ENCODE measurements around the gene SYNE1.

The SYNE1 gene

GRCh38 chr6:152298848-152299735 lies 338.1 kb downstream of the SYNE1 start:
- no peaks in the 10 kb centered on the region for H3K79me2 ChIP-seq (ENCODE audit: control insufficient read depth, insufficient read depth, low read length)
- H3K27me3 ChIP-seq (ENCODE audit: insufficient read depth, low read length, poor library complexity), result no peaks in the 10 kb centered on the region
- H3K79me1 ChIP-seq (ENCODE audit: low read length), result no peaks in the 10 kb centered on the region
- H2AK5ac ChIP-seq (ENCODE audit: low read length), result no peak overlapping the region
- H3K4me3 ChIP-seq (ENCODE audit: low read length), result no peak overlapping the region
- no peak overlapping the region for H3K56ac ChIP-seq (ENCODE audit: low read length)
- H4K8ac ChIP-seq (ENCODE audit: low read depth, low read length), result no peak overlapping the region
- no peak overlapping the region for H3K9ac ChIP-seq (ENCODE audit: low read length)
- no peak overlapping the region for H3K23ac ChIP-seq (ENCODE audit: low read length)
- H2BK15ac ChIP-seq (replicated peaks; ENCODE audit: low read depth), result no peak overlapping the region
- no peak overlapping the region for H3K4ac ChIP-seq (ENCODE audit: low read depth, low read length)
- no CpG with 5 or more reads among the region's 3 CpGs for whole genome bisulfite sequencing (ENCODE audit: extremely low coverage, insufficient coverage, low lambda C conversion rate)
- no peak overlapping the region for H3K27ac ChIP-seq (ENCODE audit: low read depth, low read length)
- H4K5ac ChIP-seq (ENCODE audit: low read length), result no peak overlapping the region
- H2BK5ac ChIP-seq (ENCODE audit: low read length), result no peak overlapping the region
- no peak overlapping the region for H3K18ac ChIP-seq (ENCODE audit: low read length)
- DNase-seq, result peak; percentile 42
- no peak overlapping the region for H3K4me2 ChIP-seq (ENCODE audit: low read length)
- no peaks in the 10 kb centered on the region for H3K36me3 ChIP-seq (ENCODE audit: control insufficient read depth, insufficient read depth, low read length)
- H3K4me1 ChIP-seq (ENCODE audit: control insufficient read depth, low read depth, low read length), result peaks cover 6% of the 10 kb centered on the region
- no peak overlapping the region for H2BK120ac ChIP-seq (ENCODE audit: low read depth, low read length)

DNA sequence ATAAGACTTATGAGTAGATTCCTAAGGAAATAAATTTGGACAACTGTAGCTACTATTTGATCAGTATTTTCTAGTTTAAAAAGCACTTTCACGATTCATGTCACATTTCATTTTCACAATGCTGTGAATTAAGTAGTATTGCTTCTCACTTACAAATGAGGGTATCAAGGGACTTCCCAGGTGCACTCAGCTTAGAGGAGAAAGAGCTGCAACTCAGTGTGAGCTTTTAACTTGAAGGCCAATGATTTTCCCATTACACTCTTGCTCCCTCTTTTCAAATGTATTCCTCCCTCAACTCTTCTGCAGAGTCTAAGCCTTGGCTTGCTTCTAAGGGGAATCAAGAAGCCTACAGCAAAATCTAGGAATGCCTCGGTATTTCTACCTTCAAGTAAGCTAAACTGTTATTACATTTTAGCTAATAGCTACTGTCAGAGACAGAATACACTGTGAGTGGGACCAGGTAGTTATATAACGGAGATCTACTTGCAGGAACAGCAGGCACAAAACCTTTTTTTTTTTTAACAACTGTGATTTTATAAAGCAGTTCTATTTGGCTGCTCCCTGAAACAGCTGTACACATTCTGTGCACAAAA lies 339.0 kb downstream of the SYNE1 start:
- H3K56ac ChIP-seq (ENCODE audit: low read length), result no peak overlapping the region
- no peak overlapping the region for H4K5ac ChIP-seq (ENCODE audit: low read length)
- H3K23ac ChIP-seq (ENCODE audit: low read length), result no peak overlapping the region
- H2BK120ac ChIP-seq (ENCODE audit: low read depth, low read length), result no peak overlapping the region
- DNase-seq, result no peak
- no peak overlapping the region for H2BK15ac ChIP-seq (replicated peaks; ENCODE audit: low read depth)
- H3K27ac ChIP-seq (ENCODE audit: low read depth, low read length), result no peak overlapping the region
- no peaks in the 10 kb centered on the region for H3K36me3 ChIP-seq (ENCODE audit: control insufficient read depth, insufficient read depth, low read length)
- H3K4me1 ChIP-seq (ENCODE audit: control insufficient read depth, low read depth, low read length), result peaks cover 6% of the 10 kb centered on the region
- no peak overlapping the region for H3K4me3 ChIP-seq (ENCODE audit: low read length)
- H2BK5ac ChIP-seq (ENCODE audit: low read length), result no peak overlapping the region
- H3K27me3 ChIP-seq (ENCODE audit: insufficient read depth, low read length, poor library complexity), result no peaks in the 10 kb centered on the region
- no peak overlapping the region for H2AK5ac ChIP-seq (ENCODE audit: low read length)
- H3K4me2 ChIP-seq (ENCODE audit: low read length), result no peak overlapping the region
- no CpG with 5 or more reads among the region's 3 CpGs for WGBS (ENCODE audit: extremely low coverage, insufficient coverage, low lambda C conversion rate)
- no peak overlapping the region for H3K4ac ChIP-seq (ENCODE audit: low read depth, low read length)
- H3K79me2 ChIP-seq (ENCODE audit: control insufficient read depth, insufficient read depth, low read length), result no peaks in the 10 kb centered on the region
- H3K79me1 ChIP-seq (ENCODE audit: low read length), result no peaks in the 10 kb centered on the region
- H3K18ac ChIP-seq (ENCODE audit: low read length), result no peak overlapping the region
- no peak overlapping the region for H4K8ac ChIP-seq (ENCODE audit: low read depth, low read length)
- no peak overlapping the region for H3K9ac ChIP-seq (ENCODE audit: low read length)

DNA sequence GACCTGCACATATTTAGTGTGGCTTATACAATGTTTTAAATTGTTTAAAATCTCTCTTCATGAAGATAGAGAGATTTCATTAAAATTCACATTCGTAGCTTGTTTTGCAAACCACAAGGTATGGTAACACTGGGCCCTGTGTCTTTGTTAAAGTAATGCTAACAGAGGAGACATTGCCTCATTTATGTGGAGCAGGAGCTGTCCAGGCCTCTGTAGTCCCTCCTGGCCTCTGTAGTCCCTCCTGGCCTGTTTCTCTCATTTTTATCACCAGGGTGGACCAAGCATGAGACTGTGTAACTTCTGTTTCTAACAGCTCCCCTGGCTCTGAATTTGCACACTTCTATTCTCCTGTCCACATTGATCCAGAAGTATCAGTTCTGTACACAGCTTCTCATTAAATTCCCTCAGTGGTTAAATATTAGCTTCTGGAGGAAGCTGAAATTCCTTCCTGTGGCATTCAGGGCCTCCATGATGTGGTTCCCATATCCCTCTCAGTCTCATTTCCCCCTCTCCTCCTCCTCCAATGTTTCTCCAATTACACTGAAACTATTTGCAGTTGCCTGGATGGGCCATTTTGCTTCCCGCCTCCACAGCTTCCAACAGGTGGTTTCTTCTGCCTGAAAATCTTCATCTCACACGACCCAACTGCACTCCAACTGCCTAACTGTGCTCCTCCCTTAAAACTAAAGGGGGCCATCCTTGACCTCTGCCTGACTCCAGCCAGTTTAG lies 340.4 kb downstream of the SYNE1 start:
- Histone ChIP-seq H2AK5ac (ENCODE audit: low read length) (no peak overlapping the region), H3K4me1 (ENCODE audit: control insufficient read depth, low read depth, low read length) (peaks cover 6% of the 10 kb centered on the region), H2BK5ac (ENCODE audit: low read length) (no peak overlapping the region), H3K4me3 (ENCODE audit: low read length) (no peak overlapping the region), H4K8ac (ENCODE audit: low read depth, low read length) (no peak overlapping the region), H3K4ac (ENCODE audit: low read depth, low read length) (no peak overlapping the region), H3K36me3 (ENCODE audit: control insufficient read depth, insufficient read depth, low read length) (no peaks in the 10 kb centered on the region), H4K5ac (ENCODE audit: low read length) (no peak overlapping the region), H3K27me3 (ENCODE audit: insufficient read depth, low read length, poor library complexity) (no peaks in the 10 kb centered on the region), H3K9ac (ENCODE audit: low read length) (no peak overlapping the region), H3K79me2 (ENCODE audit: control insufficient read depth, insufficient read depth, low read length) (no peaks in the 10 kb centered on the region), H3K23ac (ENCODE audit: low read length) (no peak overlapping the region), H3K27ac (ENCODE audit: low read depth, low read length) (no peak overlapping the region), H3K56ac (ENCODE audit: low read length) (no peak overlapping the region), H3K79me1 (ENCODE audit: low read length) (no peaks in the 10 kb centered on the region), H2BK15ac (replicated peaks; ENCODE audit: low read depth) (no peak overlapping the region), H2BK120ac (ENCODE audit: low read depth, low read length) (no peak overlapping the region), H3K18ac (ENCODE audit: low read length) (no peak overlapping the region), H3K4me2 (ENCODE audit: low read length) (no peak overlapping the region)
- no CpG with 5 or more reads among the region's 3 CpGs for WGBS (ENCODE audit: extremely low coverage, insufficient coverage, low lambda C conversion rate)
- DNase-seq, result peak; percentile 30

- Histone ChIP-seq H3K4me1 (ENCODE audit: control insufficient read depth, low read depth, low read length) (peaks cover 6% of the 10 kb centered on the region), H3K56ac (ENCODE audit: low read length) (no peak overlapping the region), H2BK5ac (ENCODE audit: low read length) (no peak overlapping the region), H3K27me3 (ENCODE audit: insufficient read depth, low read length, poor library complexity) (no peaks in the 10 kb centered on the region), H3K4ac (ENCODE audit: low read depth, low read length) (no peak overlapping the region), H2BK120ac (ENCODE audit: low read depth, low read length) (no peak overlapping the region), H4K8ac (ENCODE audit: low read depth, low read length) (no peak overlapping the region), H3K79me2 (ENCODE audit: control insufficient read depth, insufficient read depth, low read length) (no peaks in the 10 kb centered on the region), H3K79me1 (ENCODE audit: low read length) (no peaks in the 10 kb centered on the region), H3K4me3 (ENCODE audit: low read length) (no peak overlapping the region), H3K23ac (ENCODE audit: low read length) (no peak overlapping the region), H3K27ac (ENCODE audit: low read depth, low read length) (no peak overlapping the region), H2AK5ac (ENCODE audit: low read length) (no peak overlapping the region), H3K18ac (ENCODE audit: low read length) (no peak overlapping the region), H3K9ac (ENCODE audit: low read length) (no peak overlapping the region), H2BK15ac (replicated peaks; ENCODE audit: low read depth) (no peak overlapping the region), H4K5ac (ENCODE audit: low read length) (no peak overlapping the region), H3K4me2 (ENCODE audit: low read length) (no peak overlapping the region), H3K36me3 (ENCODE audit: control insufficient read depth, insufficient read depth, low read length) (no peaks in the 10 kb centered on the region)
- no peak for DNase-seq
- no CpG with 5 or more reads among the region's 6 CpGs for WGBS (ENCODE audit: extremely low coverage, insufficient coverage, low lambda C conversion rate)
These were observed 341.2 kb downstream of the SYNE1 start for GRCh38 chr6:152295920-152296319.

- Histone ChIP-seq H2BK120ac (ENCODE audit: low read depth, low read length) (no peak overlapping the region), H3K4me3 (ENCODE audit: low read length) (no peak overlapping the region), H3K36me3 (ENCODE audit: control insufficient read depth, insufficient read depth, low read length) (no peaks in the 10 kb centered on the region), H3K9ac (ENCODE audit: low read length) (no peak overlapping the region), H3K27ac (ENCODE audit: low read depth, low read length) (no peak overlapping the region), H4K5ac (ENCODE audit: low read length) (no peak overlapping the region), H4K8ac (ENCODE audit: low read depth, low read length) (no peak overlapping the region), H2BK15ac (replicated peaks; ENCODE audit: low read depth) (no peak overlapping the region), H3K79me2 (ENCODE audit: control insufficient read depth, insufficient read depth, low read length) (no peaks in the 10 kb centered on the region), H3K18ac (ENCODE audit: low read length) (no peak overlapping the region), H3K79me1 (ENCODE audit: low read length) (no peaks in the 10 kb centered on the region), H3K23ac (ENCODE audit: low read length) (no peak overlapping the region), H3K4ac (ENCODE audit: low read depth, low read length) (no peak overlapping the region), H2BK5ac (ENCODE audit: low read length) (no peak overlapping the region), H2AK5ac (ENCODE audit: low read length) (no peak overlapping the region), H3K4me1 (ENCODE audit: control insufficient read depth, low read depth, low read length) (peaks cover 6% of the 10 kb centered on the region), H3K27me3 (ENCODE audit: insufficient read depth, low read length, poor library complexity) (no peaks in the 10 kb centered on the region), H3K56ac (ENCODE audit: low read length) (no peak overlapping the region), H3K4me2 (ENCODE audit: low read length) (no peak overlapping the region)
- WGBS (ENCODE audit: extremely low coverage, insufficient coverage, low lambda C conversion rate), result no CpG with 5 or more reads among the region's 3 CpGs
- no peak for DNase-seq
These were observed 341.8 kb downstream of the SYNE1 start for GRCh38 chr6:152295346-152295745.
